ENCODE measurements around the gene TRPC1.

Gene TRPC1

DNA sequence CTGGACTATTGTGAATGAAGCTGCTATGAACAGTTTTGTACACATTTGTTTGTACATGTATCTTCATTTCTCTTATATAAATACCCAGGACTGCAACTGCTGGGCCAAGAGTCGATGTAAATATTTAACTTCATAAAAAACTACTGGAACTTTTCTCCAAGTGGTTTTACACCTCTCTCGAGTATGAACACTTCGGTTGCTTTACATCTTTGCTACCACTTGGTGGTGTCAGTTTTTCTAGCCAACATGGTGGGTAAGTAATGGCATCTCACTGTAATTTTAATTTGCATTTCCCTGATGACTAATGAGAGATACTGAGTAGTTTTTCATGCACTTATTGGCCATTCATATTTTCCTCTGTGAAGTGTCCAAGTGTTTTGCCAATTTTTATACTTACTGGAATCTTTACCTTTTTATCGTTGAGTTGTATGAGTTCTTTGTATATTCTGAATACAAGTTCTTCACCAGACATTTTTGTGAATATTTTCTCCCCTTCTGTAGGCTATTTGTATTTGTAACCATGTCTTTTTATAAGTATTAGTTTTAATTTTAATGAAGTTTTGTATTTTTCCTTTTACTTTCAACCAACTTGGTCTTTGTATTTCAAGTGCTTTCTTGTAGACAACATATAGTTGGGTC is 120.6 kb downstream of the TRPC1 start:
- no peak for DNase-seq

DNA sequence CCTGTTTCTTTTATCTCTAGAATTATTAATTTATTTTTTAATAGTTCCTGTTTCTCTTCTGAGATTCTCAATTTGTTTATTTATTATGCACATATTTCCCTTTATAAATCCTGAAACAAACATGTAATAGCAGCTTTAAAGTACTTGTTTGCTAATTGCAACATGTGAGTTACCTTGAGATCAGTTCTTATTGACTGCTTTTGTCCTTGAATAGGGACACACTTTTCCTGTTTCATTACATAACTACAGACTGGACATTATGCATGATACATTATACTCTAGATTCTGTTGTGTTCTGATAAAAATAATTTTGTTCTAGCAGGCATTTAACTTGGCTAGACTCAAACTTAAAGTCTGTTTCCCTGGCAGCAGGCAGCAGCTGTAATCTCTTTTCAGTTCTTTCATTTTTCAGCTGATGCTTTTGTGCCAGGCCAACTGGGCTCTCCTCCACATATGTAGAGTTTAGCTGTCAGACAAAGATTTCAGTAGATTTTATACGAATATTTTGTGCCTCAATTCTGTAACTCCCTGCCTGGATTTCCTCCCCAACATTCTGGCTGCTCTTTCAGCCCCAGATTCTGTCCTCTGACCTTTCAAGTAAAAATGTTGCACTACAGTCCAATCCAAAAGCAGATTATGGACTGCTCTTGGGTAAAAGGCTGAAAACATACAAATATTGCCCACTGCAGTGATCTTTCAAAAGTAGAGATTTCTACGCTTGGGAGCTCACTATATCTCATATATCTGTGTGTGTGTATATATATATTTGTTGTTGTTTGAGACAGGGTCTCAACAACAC is 123.1 kb downstream of the TRPC1 start:
- DNase-seq: no peak

GRCh38 chr3:142849148-142849547 is 125.3 kb downstream of the TRPC1 start:
- DNase-seq: no peak

DNA sequence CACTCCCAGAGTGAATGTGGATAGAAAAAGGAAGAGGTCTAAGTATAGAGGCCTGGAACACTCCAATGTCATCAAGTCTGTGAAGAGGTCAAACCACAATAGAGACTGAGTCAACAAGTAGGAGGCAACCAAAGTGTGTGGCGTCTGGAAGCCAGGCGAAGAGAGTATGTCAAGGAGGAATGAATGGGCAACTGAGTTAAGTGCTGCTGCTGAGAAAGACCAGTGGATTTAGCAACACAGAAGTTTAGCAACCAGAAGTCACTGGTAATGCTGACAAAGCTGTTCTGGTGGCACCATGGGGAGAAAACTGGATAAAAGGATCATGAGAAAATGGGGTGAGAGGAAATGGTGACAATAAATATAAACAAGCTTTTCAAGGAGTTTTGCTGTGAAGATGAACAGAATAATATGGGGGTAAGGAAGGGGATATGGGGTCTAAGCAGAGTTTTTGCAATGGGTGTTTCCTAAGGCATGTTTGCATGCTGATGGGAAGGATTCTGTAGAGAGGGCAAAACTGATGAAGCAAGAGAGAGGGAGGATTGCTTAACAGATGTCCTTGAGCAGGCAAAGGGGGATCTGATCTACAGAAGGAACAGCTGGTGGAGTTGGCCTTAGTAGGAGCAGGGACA is 126.7 kb downstream of the TRPC1 start:
- DNase-seq: no peak

DNA sequence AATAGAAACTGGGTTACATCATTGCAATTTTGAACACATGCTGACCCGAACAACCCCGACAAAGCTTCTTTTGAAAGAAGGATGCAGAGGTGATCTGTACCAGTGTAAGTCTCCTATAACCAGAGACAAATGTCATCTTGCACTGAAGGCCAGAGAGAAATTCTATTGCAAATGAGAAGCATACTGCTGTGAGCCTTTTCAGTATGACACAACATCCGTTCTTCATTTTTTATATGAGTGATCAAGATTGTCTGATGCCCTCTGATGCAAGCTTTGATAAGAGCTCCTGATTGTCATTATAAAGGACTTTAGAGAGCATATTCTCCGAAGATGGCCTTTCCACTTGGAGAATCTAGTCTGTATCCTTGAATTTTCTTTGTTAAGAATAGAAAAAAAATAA is 128.2 kb downstream of the TRPC1 start:
- no peak for DNase-seq

DNA sequence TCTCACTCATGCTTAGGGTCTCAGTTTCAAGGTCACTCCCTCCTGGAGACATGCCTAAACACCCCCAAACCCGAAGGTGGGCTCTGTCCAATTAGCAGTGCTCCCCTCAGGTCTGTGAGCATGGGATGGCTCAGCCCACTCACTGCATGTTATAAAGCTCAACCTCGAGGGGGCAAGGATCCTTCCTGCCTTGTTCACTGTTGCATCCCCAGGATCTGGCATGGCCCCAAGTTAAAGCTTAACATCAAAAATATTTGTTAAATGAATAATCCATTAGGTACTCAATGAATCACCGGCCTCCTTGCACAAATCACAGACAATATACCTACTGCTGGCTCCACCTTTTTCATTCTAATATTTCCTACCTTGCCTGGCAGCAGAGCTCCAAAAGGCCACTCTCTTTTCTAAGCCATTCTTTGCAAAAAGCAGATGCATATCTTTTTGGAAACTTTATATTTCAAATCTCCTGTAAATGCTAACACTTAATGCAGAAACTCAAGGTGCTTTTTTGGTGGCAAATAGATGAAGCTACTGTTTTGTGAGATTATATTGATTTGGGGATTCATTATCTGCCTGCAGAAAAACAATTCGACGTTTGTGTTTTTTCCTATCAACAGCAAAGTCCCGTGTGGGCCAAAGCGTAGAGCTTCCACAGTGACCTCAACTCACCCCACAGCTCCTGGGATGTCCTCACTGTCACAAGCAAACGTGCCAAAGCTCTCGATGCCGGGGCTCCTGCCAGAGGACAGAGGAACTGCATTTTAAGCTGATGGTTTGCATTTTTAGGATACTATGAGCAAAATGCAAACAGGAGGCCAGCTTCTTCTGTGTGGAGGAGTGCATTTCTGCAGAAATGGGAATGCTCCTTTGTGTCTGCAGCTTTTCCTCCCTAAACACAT is 129.7 kb downstream of the TRPC1 start:
- no peak for DNase-seq

DNA sequence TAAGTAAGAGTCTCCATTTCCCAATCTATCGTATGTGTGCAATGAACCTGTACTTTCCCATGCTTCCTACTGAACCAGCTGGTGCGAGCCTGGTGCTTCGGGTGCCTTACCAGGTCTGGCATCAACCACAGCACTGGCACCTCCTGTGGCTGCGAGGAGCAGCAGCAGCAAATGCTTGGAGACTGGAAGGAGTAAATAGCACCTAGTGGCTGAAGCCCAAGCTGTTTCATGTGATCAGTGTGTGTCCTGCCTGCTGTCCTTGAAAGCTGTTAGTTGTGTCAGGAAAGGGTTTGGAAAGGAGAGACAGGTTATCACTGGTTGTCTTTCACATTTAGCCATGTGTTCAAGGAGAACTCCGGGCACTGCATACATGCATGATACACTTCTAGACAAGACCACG is 133.2 kb downstream of the TRPC1 start:
- DNase-seq: no peak
